Stimulated activated CD4-positive, alpha-beta T cell treated with anti-CD3 and anti-CD28 coated beads, Interleukin-12 subunit alpha, Interleukin-12 subunit beta, amount 100 ng/mL, for 4 hours (primary cell): Measurements from ENCODE around the gene XRCC6.
"Not testable (repeated sequence)": the region's sequence is repeated elsewhere in the genome, so short reads cannot be mapped to it uniquely, and the experiment has no call there.

Experiments used
- DNase-seq: peaks from one replicate; pipeline ENCODE4 v3.0.0-alpha.2; 2020

Gene XRCC6

GRCh38 chr22:41598891-41599635, 22.0 kb upstream of the XRCC6 start:
- no peak for DNase-seq

GRCh38 chr22:41600976-41601375, 20.1 kb upstream of the XRCC6 start:
- no peak for DNase-seq

- peak; percentile 22 for DNase-seq
Measured at GRCh38 chr22:41603873-41604332, 17.2 kb upstream of the XRCC6 start.

- no peak for DNase-seq
Measured at GRCh38 chr22:41608386-41608785, 12.7 kb upstream of the XRCC6 start.

GRCh38 chr22:41612603-41613306, 8.3 kb upstream of the XRCC6 start:
- no peak for DNase-seq

- no peak for DNase-seq
Measured at GRCh38 chr22:41613456-41613855, 7.6 kb upstream of the XRCC6 start.

- DNase-seq, result peak; percentile 44
Measured at GRCh38 chr22:41619979-41620588, 1.0 kb upstream of the XRCC6 start.

- DNase-seq, result no peak
Measured at GRCh38 chr22:41620589-41621098, 451 bp upstream of the XRCC6 start, which contains the start of gene DESI1. DESI1 (minus strand) TSS chr22:41621043; CDS start chr22:41620839, 204 bp downstream.

GRCh38 chr22:41621911-41622179, 750 bp downstream of the XRCC6 start:
- DNase-seq, result no peak

GRCh38 chr22:41625577-41625976, 4.5 kb downstream of the XRCC6 start:
- DNase-seq, result no peak

- DNase-seq, result not testable (repeated sequence)
Measured at GRCh38 chr22:41631115-41631514, 10.0 kb downstream of the XRCC6 start.

- DNase-seq, result not testable (repeated sequence)
Measured at GRCh38 chr22:41631615-41632014, 10.5 kb downstream of the XRCC6 start.

GRCh38 chr22:41634610-41635009, 13.5 kb downstream of the XRCC6 start:
- DNase-seq, result not testable (repeated sequence)

- DNase-seq, result no peak
Measured at GRCh38 chr22:41636467-41636866, 15.4 kb downstream of the XRCC6 start.

- DNase-seq, result not testable (repeated sequence)
Measured at GRCh38 chr22:41637623-41638022, 16.5 kb downstream of the XRCC6 start.

GRCh38 chr22:41638124-41638523, 17.0 kb downstream of the XRCC6 start:
- DNase-seq, result no peak

- DNase-seq, result no peak
Measured at GRCh38 chr22:41638748-41639147, 17.7 kb downstream of the XRCC6 start.

GRCh38 chr22:41641854-41642253, 20.8 kb downstream of the XRCC6 start:
- DNase-seq, result no peak

GRCh38 chr22:41642331-41643110, 21.4 kb downstream of the XRCC6 start:
- no peak for DNase-seq

- DNase-seq, result no peak
Measured at GRCh38 chr22:41647771-41648170, 26.7 kb downstream of the XRCC6 start.

- no peak for DNase-seq
Measured at GRCh38 chr22:41648432-41648831, 27.3 kb downstream of the XRCC6 start.

- no peak for DNase-seq
Measured at GRCh38 chr22:41650229-41650628, 29.1 kb downstream of the XRCC6 start.

- no peak for DNase-seq
Measured at GRCh38 chr22:41650821-41651220, 29.7 kb downstream of the XRCC6 start.
